Thyroid gland (tissue), 4 donors: ENCODE measurements around the gene RBM23. TPM values are rescaled to one million over a fixed set of nuclear protein-coding genes. Genes with fewer than 3 reads are reported as not detected.
"Not testable (repeated sequence)": the region's sequence is repeated elsewhere in the genome, so short reads cannot be mapped to it uniquely, and the experiment has no call there.

Experiments
- DNase-seq, 2 donors: peaks; one replicate each; pipeline ENCODE4 v3.0.0-alpha.2; 2019
- H3K27ac ChIP-seq, 3 donors: fragments of 200-600 bp; sonication (generic); 1 replicate in 2 of 3; 2 replicates in 1 of 3; pipeline ENCODE4 v1.5.1; 2016 to 2019; ENCODE audit warnings: mild to moderate bottlenecking in 1 of 3, moderate library complexity in 1 of 3
- H3K27me3 ChIP-seq: fragments of 200-600 bp; sonication (generic); one replicate; pipeline ENCODE4 v1.5.1; 2019
- H3K36me3 ChIP-seq, 2 donors: fragments of 200-600 bp; sonication (generic); one replicate each; pipeline ENCODE4 v1.5.1; 2016 to 2019
- H3K4me1 ChIP-seq, 2 donors: fragments of 200-600 bp; sonication (generic); one replicate each; pipeline ENCODE4 v1.5.1; 2017 to 2019
- H3K4me3 ChIP-seq, 3 donors: fragments of 200-600 bp; sonication (generic); replicated peaks in 1 of 3; 1 replicate in 2 of 3; 2 replicates in 1 of 3; pipeline ENCODE4 v1.5.1; 2016; ENCODE audit warnings: mild to moderate bottlenecking in 1 of 3
- H3K9me3 ChIP-seq: fragments of 200-600 bp; sonication (generic); one replicate; pipeline ENCODE4 v1.5.1; 2017
- POLR2A ChIP-seq, 2 donors: fragments of 450-650 bp; IDR thresholded peaks; one replicate each; pipeline ENCODE4 v1.6.1; 2017; ENCODE audit warnings: antibody characterized with exemption in 2 of 2, mild to moderate bottlenecking in 2 of 2, moderate library complexity in 1 of 2
- WGBS, 2 donors: methylation state at CpG; one replicate each; pipeline ENCODE4 v1.1.5; 2017; 5-methylcytosine and 5-hydroxymethylcytosine counted together
- intact Hi-C: fragments of 100-400 bp; cut with DNase I; formaldehyde crosslinking; loops from one replicate; pipeline ENCODE4 v1.15.1; 2023
- total RNA-seq, 4 donors: library from RNA; depleted of rRNA; stranded (reverse); fragments of >200 nt; gene quantifications; one replicate each; pipeline ENCODE4 v1.2.3, GENCODE V29; 2016
- TF ChIP-seq, protein P1 (sequence below), 6 experiments: fragments of 200-600 bp in 3 of 6; fragments of 450-650 bp in 3 of 6; sonication (generic) in 3 of 6; IDR thresholded peaks; one replicate each; pipeline ENCODE4 v1.5.1; 2016 to 2019; ENCODE audit warnings: antibody characterized with exemption in 6 of 6, mild to moderate bottlenecking in 2 of 6, inconsistent platforms in 1 of 6, moderate library complexity in 1 of 6

Gene RBM23
- 1,000 to 10,000 TPM in 2 of 4 donors, 100 to 1,000 TPM in 2; 157 to 1,409 (median 683) TPM for total RNA-seq

DNA sequence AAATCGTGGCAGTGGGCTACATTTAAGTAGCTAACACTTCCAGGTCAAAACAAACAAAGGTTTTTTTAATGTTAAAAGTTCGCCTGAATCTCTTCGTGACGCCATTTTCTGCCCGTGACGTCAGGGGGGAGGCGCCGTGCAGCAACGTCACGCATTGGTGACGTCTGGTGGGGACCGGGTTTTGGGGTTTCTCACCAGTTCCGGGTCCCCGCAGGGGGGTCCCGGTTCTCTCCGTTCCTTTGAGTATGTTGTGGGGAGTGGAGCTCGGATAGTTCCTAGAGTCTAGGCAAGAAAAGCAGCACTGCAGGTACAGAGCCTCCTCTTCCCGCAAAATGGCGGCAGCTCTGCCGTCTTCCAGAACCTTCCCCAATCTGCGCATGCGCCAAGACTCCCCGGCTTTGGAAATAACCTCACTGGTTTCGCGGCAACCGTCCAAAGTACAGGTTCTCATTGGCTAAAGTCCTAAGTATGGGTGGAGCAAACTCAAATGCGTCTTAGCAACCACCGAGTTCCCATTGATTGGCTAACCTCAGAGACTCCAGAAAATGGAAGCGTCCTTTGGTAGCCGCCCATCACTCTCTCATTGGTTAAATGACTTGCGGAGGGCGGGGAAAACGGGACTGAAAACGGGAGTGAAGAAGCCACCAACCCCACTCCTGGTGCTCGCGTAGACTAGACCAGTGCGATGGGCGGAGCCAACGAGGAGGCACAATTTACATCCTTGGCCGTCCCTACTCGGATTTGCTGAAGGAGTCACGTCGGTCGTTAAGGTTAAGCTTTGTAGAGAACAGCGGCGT is at the start of gene RBM23:
RBM23 (minus strand) TSS at position 346 of the 797 bp plus-strand sequence.
- peak; percentile 100 for DNase-seq
- intact Hi-C loops, result no loop called here
- Histone ChIP-seq H3K4me1 (peaks cover 18 to 24% of the 10 kb centered on the region in 2 donors), H3K9me3 (no peaks in the 10 kb centered on the region), H3K4me3 (peak within 1 kb of the TSS; percentile 70 to 86 (median 77)), H3K27ac (peak within 1 kb of the TSS; percentile 95 to 98 (median 98)), H3K27me3 (no peaks in the 10 kb centered on the region), H3K36me3 (peaks cover 31% of the 10 kb centered on the region in 2 donors)
- WGBS, 2 donors, result 0% methylated on average over 29 to 40 of the region's 46 CpGs
- peak in 1 of 2 donors; percentile 85 for TF ChIP-seq POLR2A (IDR thresholded peaks at IDR 0.05)
- TF ChIP-seq, protein P1, sequence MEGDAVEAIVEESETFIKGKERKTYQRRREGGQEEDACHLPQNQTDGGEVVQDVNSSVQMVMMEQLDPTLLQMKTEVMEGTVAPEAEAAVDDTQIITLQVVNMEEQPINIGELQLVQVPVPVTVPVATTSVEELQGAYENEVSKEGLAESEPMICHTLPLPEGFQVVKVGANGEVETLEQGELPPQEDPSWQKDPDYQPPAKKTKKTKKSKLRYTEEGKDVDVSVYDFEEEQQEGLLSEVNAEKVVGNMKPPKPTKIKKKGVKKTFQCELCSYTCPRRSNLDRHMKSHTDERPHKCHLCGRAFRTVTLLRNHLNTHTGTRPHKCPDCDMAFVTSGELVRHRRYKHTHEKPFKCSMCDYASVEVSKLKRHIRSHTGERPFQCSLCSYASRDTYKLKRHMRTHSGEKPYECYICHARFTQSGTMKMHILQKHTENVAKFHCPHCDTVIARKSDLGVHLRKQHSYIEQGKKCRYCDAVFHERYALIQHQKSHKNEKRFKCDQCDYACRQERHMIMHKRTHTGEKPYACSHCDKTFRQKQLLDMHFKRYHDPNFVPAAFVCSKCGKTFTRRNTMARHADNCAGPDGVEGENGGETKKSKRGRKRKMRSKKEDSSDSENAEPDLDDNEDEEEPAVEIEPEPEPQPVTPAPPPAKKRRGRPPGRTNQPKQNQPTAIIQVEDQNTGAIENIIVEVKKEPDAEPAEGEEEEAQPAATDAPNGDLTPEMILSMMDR (IDR thresholded peaks at IDR 0.05), result peak in 1 of 6 experiments; percentile 11

DNA sequence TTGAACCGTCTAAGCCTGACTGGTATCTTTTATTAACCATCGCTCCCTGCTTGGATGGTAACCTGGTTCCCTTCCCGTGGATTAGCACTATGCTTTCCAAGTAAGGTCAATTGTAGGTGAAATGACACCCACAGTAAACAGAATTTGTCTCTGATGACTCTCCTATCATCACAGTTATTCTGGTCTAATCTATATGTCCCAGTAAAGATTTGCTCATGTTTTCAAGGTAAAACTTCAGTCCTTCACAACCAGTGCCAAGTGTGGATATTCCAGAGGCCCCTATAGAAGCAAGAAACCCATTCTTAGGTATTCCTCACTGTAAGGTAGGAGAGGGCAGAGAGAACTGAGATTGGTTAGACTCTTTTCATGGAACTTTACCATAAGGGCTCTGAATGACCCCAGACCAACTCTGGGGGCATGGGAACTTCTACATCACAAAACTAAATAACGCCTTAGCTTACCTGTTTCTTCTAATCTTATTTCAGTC is 47.9 kb upstream of the RBM23 start:
- intact Hi-C loops, result no loop called here

DNA sequence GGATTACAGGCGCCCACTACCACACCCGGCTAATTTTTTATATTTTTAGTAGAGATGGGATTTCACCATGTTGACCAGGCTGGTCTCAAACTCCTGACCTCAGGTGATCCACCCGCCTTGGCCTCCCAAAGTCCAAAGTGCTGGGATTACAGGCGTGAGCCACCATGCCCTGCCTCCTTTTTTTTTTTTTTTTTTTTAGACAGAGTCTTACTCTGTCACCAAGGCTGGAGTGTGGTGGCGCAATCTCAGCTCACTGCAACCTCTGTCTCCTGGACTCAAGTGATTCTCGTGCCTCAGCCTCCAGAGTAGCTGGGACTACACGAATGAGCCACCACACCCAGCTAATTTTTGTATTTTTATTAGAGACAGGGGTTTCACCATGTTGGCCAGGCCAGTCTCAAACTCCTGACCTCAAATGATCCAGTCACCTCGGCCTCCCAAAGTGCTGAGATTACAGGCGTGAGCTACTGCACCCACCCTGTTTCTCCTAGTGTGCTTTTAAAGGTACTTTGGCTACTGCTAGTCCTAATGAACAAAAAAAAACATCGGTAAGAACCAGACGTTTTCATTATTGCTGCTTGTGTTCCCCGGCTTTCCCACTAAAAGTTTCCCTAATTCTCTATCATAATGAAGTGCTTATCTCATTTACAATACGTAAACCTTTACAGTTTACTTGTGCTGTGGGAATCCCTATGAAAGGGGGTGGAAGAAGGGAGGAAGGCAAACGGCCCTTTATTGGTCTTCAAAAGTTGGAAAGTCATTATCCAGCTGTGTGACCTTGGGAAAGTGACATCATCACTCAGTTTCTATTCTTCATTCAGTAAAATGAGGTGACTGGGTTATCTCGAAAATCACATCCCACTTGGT is 47.2 kb upstream of the RBM23 start:
- H3K9me3 ChIP-seq, H3K27ac ChIP-seq, H3K36me3 ChIP-seq, H3K4me3 ChIP-seq, H3K27me3 ChIP-seq, DNase-seq, intact Hi-C loops, H3K4me1 ChIP-seq: not testable (repeated sequence)
- WGBS, 2 donors, result 70 to 72% methylated on average over 15 of the region's 15 CpGs

More for the DNA sequence above, 47.9 kb upstream of the RBM23 start:
- 62 to 63% methylated on average over 4 of the region's 4 CpGs for WGBS, 2 donors
- TF ChIP-seq POLR2A (IDR thresholded peaks at IDR 0.05), result no peak
- TF ChIP-seq, protein P1 (IDR thresholded peaks at IDR 0.05), result no peak
- DNase-seq, result no peak
- H3K27ac ChIP-seq, result no peak overlapping the region
- no peaks in the 10 kb centered on the region for H3K36me3 ChIP-seq
- no peaks in the 10 kb centered on the region for H3K27me3 ChIP-seq
- no peaks in the 10 kb centered on the region for H3K4me1 ChIP-seq
- H3K4me3 ChIP-seq, result no peak overlapping the region
- no peaks in the 10 kb centered on the region for H3K9me3 ChIP-seq

DNA sequence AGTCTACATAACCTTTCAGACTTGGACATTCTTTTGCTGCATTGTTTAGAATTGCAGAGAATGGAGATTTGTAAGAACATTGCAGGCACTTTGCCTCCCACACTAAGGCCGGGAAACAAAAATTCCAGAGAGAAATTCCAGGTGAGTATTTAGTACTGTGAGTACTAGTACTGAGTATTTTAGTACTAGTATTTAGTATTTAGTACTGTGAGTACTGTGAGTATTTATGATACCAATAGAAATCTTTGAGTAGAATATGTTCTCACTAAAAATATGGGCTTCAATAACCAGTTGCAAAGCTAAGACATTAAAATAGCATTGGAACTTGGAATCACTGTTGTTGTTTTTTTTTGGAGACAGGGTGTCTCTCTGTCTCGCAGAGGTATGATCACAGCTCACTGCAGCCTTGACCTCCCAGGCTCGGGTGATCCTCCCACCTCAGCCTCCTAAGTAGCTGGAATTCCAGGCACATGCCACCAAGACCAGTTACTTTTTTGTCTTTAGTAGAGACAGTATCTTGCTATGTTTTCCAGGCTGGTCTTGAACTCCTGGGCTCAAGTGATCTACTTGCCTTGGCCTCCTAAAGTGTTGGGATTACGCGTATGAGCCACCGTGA is 43.2 kb upstream of the RBM23 start:
- intact Hi-C loops, result no loop called here
- Histone ChIP-seq H3K36me3 (no peaks in the 10 kb centered on the region), H3K4me3 (no peak overlapping the region), H3K4me1 (peaks cover 0 to 3% of the 10 kb centered on the region in 2 donors), H3K27ac (no peak overlapping the region), H3K27me3 (no peaks in the 10 kb centered on the region), H3K9me3 (no peaks in the 10 kb centered on the region)
- no peak for DNase-seq
- 91 to 95% methylated on average over 6 of the region's 6 CpGs for WGBS, 2 donors
- TF ChIP-seq, protein P1 (IDR thresholded peaks at IDR 0.05), result no peak
- no peak for TF ChIP-seq POLR2A (IDR thresholded peaks at IDR 0.05)
